Mesenchymal stem cell (in vitro differentiated cells and primary cell): ENCODE measurements around the gene SLC25A21.

Experiments
- DNase-seq: peaks from one replicate; pipeline ENCODE4 v3.0.0-alpha.2; 2013
- H2AFZ ChIP-seq: one replicate; pipeline ENCODE4 v1.6.1; 2013; ENCODE audit warnings: low read depth, mild to moderate bottlenecking, control low read depth, inconsistent platforms, low read length, moderate library complexity
- H2AK5ac ChIP-seq: 2 replicates; pipeline ENCODE4 v1.6.1; 2013; ENCODE audit warnings: low read length, moderate library complexity, mild to moderate bottlenecking, inconsistent platforms; ENCODE audit not compliant: severe bottlenecking
- H2BK120ac ChIP-seq: one replicate; pipeline ENCODE4 v1.6.1; 2013; ENCODE audit warnings: low read depth, mild to moderate bottlenecking, inconsistent platforms, low read length, moderate library complexity
- H2BK12ac ChIP-seq, 2 experiments: one replicate each; pipeline ENCODE4 v1.6.1; 2013; ENCODE audit warnings: inconsistent platforms in 2 of 2, low read length in 2 of 2, mild to moderate bottlenecking in 2 of 2, moderate library complexity in 2 of 2, control low read depth in 1 of 2
- H2BK15ac ChIP-seq: one replicate; pipeline ENCODE4 v1.6.1; 2013; ENCODE audit warnings: mild to moderate bottlenecking, low read depth, inconsistent platforms; ENCODE audit not compliant: poor library complexity, severe bottlenecking
- H2BK5ac ChIP-seq: 2 replicates; pipeline ENCODE4 v1.6.1; 2013; ENCODE audit warnings: low read depth, mild to moderate bottlenecking, low read length, control low read depth, inconsistent platforms; ENCODE audit not compliant: poor library complexity, severe bottlenecking
- H3K14ac ChIP-seq, 2 experiments: one replicate each; pipeline ENCODE4 v1.6.1; 2013; ENCODE audit warnings: inconsistent platforms in 2 of 2, low read length in 2 of 2, control low read depth in 1 of 2, mild to moderate bottlenecking in 1 of 2, moderate library complexity in 1 of 2
- H3K18ac ChIP-seq, 2 experiments: one replicate each; pipeline ENCODE4 v1.6.1; 2013; ENCODE audit warnings: inconsistent platforms in 2 of 2, low read length in 2 of 2, control low read depth in 1 of 2, low read depth in 1 of 2, mild to moderate bottlenecking in 1 of 2
- H3K23ac ChIP-seq, 2 experiments: one replicate each; pipeline ENCODE4 v1.6.1; 2013; ENCODE audit warnings: inconsistent platforms in 2 of 2, low read length in 2 of 2, mild to moderate bottlenecking in 2 of 2, moderate library complexity in 2 of 2, control low read depth in 1 of 2
- H3K27ac ChIP-seq: 2 replicates; pipeline ENCODE4 v1.5.1; 2013; ENCODE audit warnings: mild to moderate bottlenecking, moderate library complexity, low read length, control low read depth, inconsistent platforms; ENCODE audit not compliant: poor library complexity, severe bottlenecking
- H3K27me3 ChIP-seq, 2 experiments: 2 replicates each; pipeline versions ENCODE4 v1.6.1 to v1.7.0; 2013; ENCODE audit warnings: low read length in 2 of 2, mild to moderate bottlenecking in 2 of 2, moderate library complexity in 2 of 2, control low read depth in 1 of 2, inconsistent platforms in 1 of 2; ENCODE audit not compliant: control insufficient read depth in 1 of 2, insufficient read depth in 1 of 2
- H3K36me3 ChIP-seq, 2 experiments: 2 replicates each; pipeline versions ENCODE4 v1.6.1 to v1.7.0; 2013; ENCODE audit warnings: low read length in 2 of 2, control low read depth in 1 of 2, inconsistent platforms in 1 of 2, low read depth in 1 of 2, mild to moderate bottlenecking in 1 of 2; ENCODE audit not compliant: insufficient read depth in 2 of 2, control insufficient read depth in 1 of 2
- H3K4ac ChIP-seq, 2 experiments: one replicate each; pipeline ENCODE4 v1.6.1; 2013; ENCODE audit warnings: inconsistent platforms in 2 of 2, low read length in 2 of 2, mild to moderate bottlenecking in 2 of 2, moderate library complexity in 2 of 2, control low read depth in 1 of 2, low read depth in 1 of 2
- H3K4me1 ChIP-seq: 2 replicates; pipeline ENCODE4 v1.6.1; 2013; ENCODE audit warnings: low read depth, low read length, control low read depth; ENCODE audit not compliant: control insufficient read depth, insufficient read depth
- H3K4me2 ChIP-seq: 2 replicates; pipeline ENCODE4 v1.6.1; 2013; ENCODE audit warnings: low read length, mild to moderate bottlenecking, inconsistent platforms; ENCODE audit not compliant: poor library complexity, severe bottlenecking
- H3K4me3 ChIP-seq, 2 experiments: 2 replicates each; pipeline versions ENCODE4 v1.5.1 to v1.7.0; 2013; ENCODE audit warnings: low read length in 2 of 2, mild to moderate bottlenecking in 2 of 2, control low read depth in 1 of 2, low read depth in 1 of 2; ENCODE audit not compliant: insufficient read depth in 1 of 2
- H3K79me1 ChIP-seq: replicated peaks from 2 replicates; pipeline ENCODE4 v1.6.1; 2013; ENCODE audit warnings: mild to moderate bottlenecking, control low read depth, low read length, inconsistent platforms; ENCODE audit not compliant: poor library complexity, severe bottlenecking
- H3K9ac ChIP-seq: 2 replicates; pipeline ENCODE4 v1.7.0; 2013; ENCODE audit warnings: mild to moderate bottlenecking, low read length, moderate library complexity
- H3K9me3 ChIP-seq: 2 replicates; pipeline ENCODE4 v1.7.0; 2013; ENCODE audit warnings: mild to moderate bottlenecking, low read length; ENCODE audit not compliant: control insufficient read depth
- H4K8ac ChIP-seq: one replicate; pipeline ENCODE4 v1.6.1; 2013; ENCODE audit warnings: inconsistent platforms, mild to moderate bottlenecking, low read length, moderate library complexity
- H4K91ac ChIP-seq: one replicate; pipeline ENCODE4 v1.6.1; 2013; ENCODE audit warnings: mild to moderate bottlenecking, low read length, inconsistent platforms
- WGBS: methylation state at CpG from one replicate; pipeline ENCODE4 v1.1.7; 2013; ENCODE audit warnings: mixed read lengths; 5-methylcytosine and 5-hydroxymethylcytosine counted together

The SLC25A21 gene

DNA sequence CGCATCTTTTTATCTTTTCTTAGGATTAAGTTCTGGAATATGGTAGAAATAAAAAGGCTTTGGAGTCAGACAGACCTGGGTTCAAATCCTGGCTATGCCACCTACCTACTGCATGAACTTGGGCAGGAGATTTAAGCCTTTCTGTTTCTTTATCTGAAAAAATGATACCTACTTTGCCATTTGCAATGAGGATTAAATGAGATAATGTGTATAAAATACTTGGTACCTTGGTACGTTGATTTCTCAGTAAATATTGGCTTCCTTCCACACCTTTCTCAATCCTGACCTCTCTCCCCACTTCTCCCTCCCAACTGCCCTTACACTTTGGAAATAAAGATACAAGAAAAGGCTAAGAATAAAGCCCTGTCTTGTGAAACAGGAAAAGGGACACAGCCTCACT lies 338.1 kb downstream of the SLC25A21 start:
- no peak overlapping the region for H2AK5ac ChIP-seq
- H2BK120ac ChIP-seq, result no peak overlapping the region
- no peaks in the 10 kb centered on the region for H3K4me1 ChIP-seq
- no peak overlapping the region for H2BK12ac ChIP-seq
- no peak overlapping the region for H2BK15ac ChIP-seq
- H2AFZ ChIP-seq, result no peak overlapping the region
- no peak overlapping the region for H3K9ac ChIP-seq
- H4K8ac ChIP-seq, result no peak overlapping the region
- no peak overlapping the region for H3K4ac ChIP-seq
- no peaks in the 10 kb centered on the region for H3K36me3 ChIP-seq
- H3K79me1 ChIP-seq, result no peaks in the 10 kb centered on the region
- H3K9me3 ChIP-seq, result peaks cover 4% of the 10 kb centered on the region
- no peak overlapping the region for H3K27ac ChIP-seq
- DNase-seq, result no peak
- no peak overlapping the region for H3K4me3 ChIP-seq
- no peak overlapping the region for H3K23ac ChIP-seq
- no peak overlapping the region for H2BK5ac ChIP-seq
- H4K91ac ChIP-seq, result no peak overlapping the region
- H3K4me2 ChIP-seq, result no peak overlapping the region
- 82% methylated on average over 1 of the region's 2 CpGs for WGBS
- H3K14ac ChIP-seq, result no peak overlapping the region
- no peak overlapping the region for H3K18ac ChIP-seq
- no peaks in the 10 kb centered on the region for H3K27me3 ChIP-seq

DNA sequence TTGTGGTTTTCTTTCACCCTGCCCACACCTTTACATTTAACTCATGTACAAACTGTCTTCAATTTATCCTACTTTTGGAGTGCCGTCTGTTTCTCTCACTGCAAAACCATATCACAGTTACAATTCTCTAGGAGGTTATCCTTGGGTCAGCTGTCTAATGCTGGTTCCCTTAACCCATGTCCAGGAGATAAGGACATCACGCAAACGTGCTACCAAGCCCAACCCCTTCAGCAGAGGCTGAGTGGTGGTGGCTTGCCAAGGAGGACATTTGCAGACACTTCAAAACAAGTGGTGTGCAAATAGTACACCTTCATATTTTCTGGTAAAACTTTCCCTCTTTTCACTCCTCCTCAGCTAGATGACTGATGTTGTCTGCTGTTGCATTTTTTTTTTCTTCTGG lies 342.9 kb downstream of the SLC25A21 start:
- no peak overlapping the region for H4K8ac ChIP-seq
- H2AK5ac ChIP-seq, result no peak overlapping the region
- no peak overlapping the region for H2BK12ac ChIP-seq
- H2BK15ac ChIP-seq, result no peak overlapping the region
- no peak overlapping the region for H3K23ac ChIP-seq
- H3K36me3 ChIP-seq, result no peaks in the 10 kb centered on the region
- H4K91ac ChIP-seq, result no peak overlapping the region
- no peak overlapping the region for H3K18ac ChIP-seq
- no peak overlapping the region for H2BK5ac ChIP-seq
- H3K9ac ChIP-seq, result no peak overlapping the region
- H3K4me1 ChIP-seq, result no peaks in the 10 kb centered on the region
- no peaks in the 10 kb centered on the region for H3K9me3 ChIP-seq
- 96% methylated on average over 3 of the region's 3 CpGs for WGBS
- no peak overlapping the region for H2AFZ ChIP-seq
- no peak for DNase-seq
- no peak overlapping the region for H2BK120ac ChIP-seq
- no peaks in the 10 kb centered on the region for H3K27me3 ChIP-seq
- no peak overlapping the region for H3K4me3 ChIP-seq
- no peak overlapping the region for H3K27ac ChIP-seq
- H3K79me1 ChIP-seq, result no peaks in the 10 kb centered on the region
- H3K14ac ChIP-seq, result no peak overlapping the region
- no peak overlapping the region for H3K4me2 ChIP-seq
- no peak overlapping the region for H3K4ac ChIP-seq

DNA sequence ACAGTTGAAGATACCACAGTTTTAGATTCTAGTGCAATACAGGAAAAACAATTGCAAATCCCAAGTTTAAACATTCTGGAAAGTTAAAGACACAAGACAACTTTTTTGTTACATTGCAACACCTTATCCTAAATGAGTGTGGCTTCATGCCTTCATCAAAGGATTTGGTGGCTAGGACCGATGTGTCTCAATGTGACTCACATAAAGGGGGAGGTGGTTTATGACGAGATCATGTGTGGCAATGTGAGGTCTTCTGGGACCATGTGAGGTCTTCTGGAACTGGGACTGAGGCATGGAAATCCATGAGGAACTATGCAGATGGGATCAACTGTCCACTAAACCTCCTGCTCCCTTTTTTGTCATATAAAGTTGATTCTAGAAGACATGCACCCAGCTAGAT lies 344.5 kb downstream of the SLC25A21 start:
- no peaks in the 10 kb centered on the region for H3K9me3 ChIP-seq
- H3K36me3 ChIP-seq, result no peaks in the 10 kb centered on the region
- H3K27me3 ChIP-seq, result no peaks in the 10 kb centered on the region
- H3K4me2 ChIP-seq, result no peak overlapping the region
- H2BK12ac ChIP-seq, result no peak overlapping the region
- no peak overlapping the region for H3K18ac ChIP-seq
- H4K91ac ChIP-seq, result no peak overlapping the region
- no peak overlapping the region for H4K8ac ChIP-seq
- no peak overlapping the region for H2BK120ac ChIP-seq
- 42% methylated on average over 2 of the region's 2 CpGs for WGBS
- no peak overlapping the region for H2AFZ ChIP-seq
- H3K23ac ChIP-seq, result no peak overlapping the region
- no peak overlapping the region for H3K27ac ChIP-seq
- no peak overlapping the region for H3K4ac ChIP-seq
- no peak for DNase-seq
- no peak overlapping the region for H3K14ac ChIP-seq
- H2AK5ac ChIP-seq, result no peak overlapping the region
- H2BK5ac ChIP-seq, result no peak overlapping the region
- no peaks in the 10 kb centered on the region for H3K79me1 ChIP-seq
- no peak overlapping the region for H3K4me3 ChIP-seq
- H3K9ac ChIP-seq, result no peak overlapping the region
- no peak overlapping the region for H2BK15ac ChIP-seq
- no peaks in the 10 kb centered on the region for H3K4me1 ChIP-seq

- Histone ChIP-seq H3K27ac (no peak overlapping the region), H3K14ac (no peak overlapping the region), H3K79me1 (no peaks in the 10 kb centered on the region), H3K4ac (no peak overlapping the region), H3K23ac (no peak overlapping the region), H3K4me2 (no peak overlapping the region), H3K27me3 (no peaks in the 10 kb centered on the region), H3K4me3 (no peak overlapping the region), H2AK5ac (no peak overlapping the region), H3K9ac (no peak overlapping the region), H4K8ac (no peak overlapping the region), H3K9me3 (no peaks in the 10 kb centered on the region), H3K4me1 (no peaks in the 10 kb centered on the region), H3K18ac (no peak overlapping the region), H3K36me3 (no peaks in the 10 kb centered on the region), H2BK12ac (no peak overlapping the region), H2BK120ac (no peak overlapping the region), H4K91ac (no peak overlapping the region), H2BK5ac (no peak overlapping the region), H2AFZ (no peak overlapping the region), H2BK15ac (no peak overlapping the region)
- no peak for DNase-seq
- WGBS, result 81% methylated on average over 4 of the region's 6 CpGs
Measured at GRCh38 chr14:36826614-36827013, 345.8 kb downstream of the SLC25A21 start.
